Prostate gland (tissue), 2 donors: Measurements from ENCODE around the gene DRC1. TPM values are rescaled to one million over a fixed set of nuclear protein-coding genes. Genes with fewer than 3 reads are reported as not detected.

ENCODE experiments used
- DNase-seq: peaks from one replicate; pipeline ENCODE4 v3.0.0-alpha.2; 2019; ENCODE audit warnings: low spot score
- H3K27ac ChIP-seq, 2 donors: fragments of 200-600 bp; sonication (generic); 2 replicates each; pipeline ENCODE4 v1.5.1; 2017 to 2019
- H3K27me3 ChIP-seq: fragments of 200-600 bp; sonication (generic); replicated peaks from 2 replicates; pipeline ENCODE4 v1.5.1; 2019; ENCODE audit not compliant: insufficient read depth
- H3K36me3 ChIP-seq, 2 donors: fragments of 200-600 bp; sonication (generic); 1 replicate in 1 of 2; 2 replicates in 1 of 2; pipeline versions ENCODE4 v1.5.1 to v1.8.1; 2017 to 2019
- H3K4me1 ChIP-seq: fragments of 200-600 bp; sonication (generic); replicated peaks from 2 replicates; pipeline ENCODE4 v1.5.1; 2019
- H3K4me3 ChIP-seq, 2 donors: fragments of 200-600 bp; sonication (generic); 2 replicates each; pipeline ENCODE4 v1.5.1; 2017 to 2019
- H3K9me3 ChIP-seq: fragments of 200-600 bp; sonication (generic); 2 replicates; pipeline ENCODE4 v1.5.1; 2017
- CTCF ChIP-seq, 4 experiments: fragments of 200-600 bp in 2 of 4; fragments of 450-650 bp in 2 of 4; sonication (generic) in 2 of 4; IDR thresholded peaks; 1 replicate in 3 of 4; 2 replicates in 1 of 4; pipeline ENCODE4 v1.5.1; 2016 to 2019; ENCODE audit warnings: antibody characterized with exemption in 4 of 4, mild to moderate bottlenecking in 2 of 4, moderate library complexity in 2 of 4
- POLR2A ChIP-seq: fragments of 450-650 bp; IDR thresholded peaks from one replicate; pipeline ENCODE4 v1.6.1; 2016; ENCODE audit warnings: antibody characterized with exemption, mild to moderate bottlenecking
- POLR2AphosphoS5 ChIP-seq: sonication (generic); formaldehyde crosslinking; IDR thresholded peaks from one replicate; pipeline ENCODE4 v1.6.1; 2017; ENCODE audit warnings: antibody characterized with exemption
- WGBS: methylation state at CpG from one replicate; pipeline ENCODE4 v1.1.5; 2018; 5-methylcytosine and 5-hydroxymethylcytosine counted together
- intact Hi-C: fragments of 100-400 bp; cut with DNase I; formaldehyde crosslinking; loops from one replicate; pipeline ENCODE4 v1.14.2; 2022
- total RNA-seq, 2 donors: library from RNA; depleted of rRNA; stranded (reverse); fragments of >200 nt; gene quantifications; one replicate each; pipeline ENCODE4 v1.1.0, GENCODE V29; 2016

Gene DRC1
- total RNA-seq, 2 donors from 2014 or later: 3.8 TPM; not detected in 1

- Histone ChIP-seq H3K4me3 (no peak overlapping the region), H3K27me3 (no peaks in the 10 kb centered on the region), H3K4me1 (no peaks in the 10 kb centered on the region), H3K36me3 (no peaks in the 10 kb centered on the region), H3K27ac (no peak overlapping the region), H3K9me3 (no peaks in the 10 kb centered on the region)
- TF ChIP-seq CTCF (IDR thresholded peaks at IDR 0.05) (no peak), POLR2AphosphoS5 (no peak), POLR2A (no peak)
- DNase-seq: no peak
- intact Hi-C loops: no loop called here
- 85% methylated on average over 9 of the region's 9 CpGs for WGBS
These were observed 17.5 kb upstream of the DRC1 start for GRCh38 chr2:26384183-26384582.

GRCh38 chr2:26384597-26384996 is 17.1 kb upstream of the DRC1 start:
- Histone ChIP-seq H3K4me3 (no peak overlapping the region), H3K27me3 (no peaks in the 10 kb centered on the region), H3K4me1 (no peaks in the 10 kb centered on the region), H3K27ac (no peak overlapping the region), H3K36me3 (no peaks in the 10 kb centered on the region), H3K9me3 (no peaks in the 10 kb centered on the region)
- TF ChIP-seq POLR2A (no peak), POLR2AphosphoS5 (no peak), CTCF (IDR thresholded peaks at IDR 0.05) (no peak)
- DNase-seq: no peak
- intact Hi-C loops: no loop called here

DNA sequence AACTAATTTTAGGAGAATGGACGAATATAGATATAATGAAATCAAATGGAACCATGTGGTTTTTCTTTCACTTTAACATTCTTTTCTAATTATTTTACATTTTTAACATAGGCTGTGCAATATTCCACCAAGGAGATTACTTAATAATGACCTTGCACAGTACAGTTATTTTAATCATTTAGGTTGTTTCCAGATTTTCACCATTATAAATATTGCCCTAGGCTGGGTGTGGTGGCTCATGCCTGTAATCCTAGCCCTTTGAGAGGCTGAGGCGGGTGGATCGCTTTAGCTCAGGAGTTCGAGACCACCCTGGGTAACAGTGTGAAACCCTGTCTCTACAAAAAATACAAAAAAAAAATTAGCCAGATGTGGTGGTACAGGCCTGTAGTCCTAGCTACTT is 14.5 kb upstream of the DRC1 start:
- Histone ChIP-seq H3K27me3 (no peaks in the 10 kb centered on the region), H3K27ac (no peak overlapping the region), H3K36me3 (no peaks in the 10 kb centered on the region), H3K9me3 (no peaks in the 10 kb centered on the region), H3K4me3 (no peak overlapping the region), H3K4me1 (no peaks in the 10 kb centered on the region)
- 95% methylated on average over 4 of the region's 4 CpGs for WGBS
- DNase-seq: no peak
- TF ChIP-seq POLR2AphosphoS5 (no peak), CTCF (IDR thresholded peaks at IDR 0.05) (no peak), POLR2A (no peak)
- intact Hi-C loops: no loop called here

- Histone ChIP-seq H3K36me3 (no peaks in the 10 kb centered on the region), H3K4me1 (no peaks in the 10 kb centered on the region), H3K27ac (no peak overlapping the region), H3K27me3 (no peaks in the 10 kb centered on the region), H3K4me3 (no peak overlapping the region), H3K9me3 (no peaks in the 10 kb centered on the region)
- WGBS: 43% methylated on average over 4 of the region's 4 CpGs
- DNase-seq: no peak
- no peak for TF ChIP-seq POLR2A
- intact Hi-C loops: no loop called here
These were observed 7.0 kb upstream of the DRC1 start for GRCh38 chr2:26394694-26395093.

- no peak for DNase-seq
- no peaks in the 10 kb centered on the region for H3K4me1 ChIP-seq
- no peaks in the 10 kb centered on the region for H3K36me3 ChIP-seq
- no peaks in the 10 kb centered on the region for H3K9me3 ChIP-seq
- H3K4me3 ChIP-seq: no peak overlapping the region
- H3K27me3 ChIP-seq: no peaks in the 10 kb centered on the region
- TF ChIP-seq POLR2AphosphoS5 (no peak), CTCF (IDR thresholded peaks at IDR 0.05) (no peak), POLR2A (no peak)
- intact Hi-C loops: no loop called here
- H3K27ac ChIP-seq: no peak overlapping the region
- 68% methylated on average over 4 of the region's 4 CpGs for WGBS
These were observed 6.3 kb upstream of the DRC1 start for GRCh38 chr2:26395394-26395793.
